GM12892 (cell line): ENCODE measurements around the gene MET.

Source experiments
- POLR2A ChIP-seq: IDR thresholded peaks from 2 replicates; pipeline ENCODE4 v1.6.1; 2011; ENCODE audit warnings: low read depth, low read length, control low read depth
- POLR2AphosphoS5 ChIP-seq: IDR thresholded peaks from 2 replicates; pipeline ENCODE4 v1.6.1; 2011; ENCODE audit warnings: low read depth, low read length, control low read depth
- TAF1 ChIP-seq: IDR thresholded peaks from 2 replicates; pipeline ENCODE4 v1.6.1; 2011; ENCODE audit warnings: low read depth, mild to moderate bottlenecking, control low read depth, low read length, borderline replicate concordance

- TF ChIP-seq POLR2A, result no peak
- no peak for TF ChIP-seq POLR2AphosphoS5
- no peak for TF ChIP-seq TAF1
These were observed 164.1 kb downstream of the MET start for GRCh38 chr7:116836048-116836447.
